Kidney epithelial cell (primary cell): ENCODE measurements around the gene STRIP1. TPM values are rescaled to one million over a fixed set of nuclear protein-coding genes. Genes with fewer than 3 reads are reported as not detected.

Source experiments
- DNase-seq: peaks from one replicate; pipeline ENCODE4 v3.0.0-alpha.2; 2010; ENCODE audit warnings: low read depth
- H3K27me3 ChIP-seq: 2 replicates; pipeline ENCODE4 v1.6.0; 2011; ENCODE audit warnings: low read length; ENCODE audit not compliant: control insufficient read depth, insufficient read depth
- H3K36me3 ChIP-seq: 2 replicates; pipeline ENCODE4 v1.5.1; 2011; ENCODE audit warnings: low read length; ENCODE audit not compliant: control insufficient read depth, insufficient read depth
- H3K4me3 ChIP-seq: 2 replicates; pipeline ENCODE4 v1.5.1; 2011; ENCODE audit warnings: low read depth, mild to moderate bottlenecking, control low read depth, low read length
- CTCF ChIP-seq: IDR thresholded peaks from 2 replicates; pipeline ENCODE4 v1.5.1; 2011; ENCODE audit warnings: mild to moderate bottlenecking, moderate library complexity, low read length, control low read depth, inconsistent platforms; ENCODE audit not compliant: insufficient read depth, poor library complexity, severe bottlenecking
- total RNA-seq: library from RNA; depleted of rRNA; stranded (reverse); fragments of >200 nt; gene quantifications from 2 replicates; pipeline ENCODE4 v1.2.3, GENCODE V29; 2015

The STRIP1 gene
- total RNA-seq, 1 donor from 2014 or later, result 41.0 TPM

DNA sequence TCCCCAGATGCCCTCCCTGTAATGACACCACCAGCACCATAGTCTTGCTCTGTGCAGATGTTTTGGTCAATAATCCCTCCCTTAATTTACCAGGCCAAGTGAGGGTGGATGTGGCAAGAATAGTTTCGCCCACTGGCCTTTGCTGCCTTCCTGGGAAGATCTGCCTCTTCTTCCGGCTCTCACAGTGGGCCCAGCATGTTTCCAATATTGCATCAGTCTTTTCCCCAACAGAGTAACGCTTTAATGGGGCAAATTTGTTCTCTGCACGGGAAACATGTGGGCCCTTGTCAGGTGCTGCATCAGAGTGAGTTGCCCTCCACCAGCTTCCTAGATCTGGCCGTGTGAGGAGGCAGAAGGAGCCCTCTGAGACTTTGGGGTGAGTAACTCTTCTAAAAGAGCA is 48.1 kb downstream of the STRIP1 start:
- Histone ChIP-seq H3K36me3 (no peaks in the 10 kb centered on the region), H3K4me3 (no peak overlapping the region), H3K27me3 (peaks cover 51% of the 10 kb centered on the region)
- no peak for TF ChIP-seq CTCF
- DNase-seq, result no peak

DNA sequence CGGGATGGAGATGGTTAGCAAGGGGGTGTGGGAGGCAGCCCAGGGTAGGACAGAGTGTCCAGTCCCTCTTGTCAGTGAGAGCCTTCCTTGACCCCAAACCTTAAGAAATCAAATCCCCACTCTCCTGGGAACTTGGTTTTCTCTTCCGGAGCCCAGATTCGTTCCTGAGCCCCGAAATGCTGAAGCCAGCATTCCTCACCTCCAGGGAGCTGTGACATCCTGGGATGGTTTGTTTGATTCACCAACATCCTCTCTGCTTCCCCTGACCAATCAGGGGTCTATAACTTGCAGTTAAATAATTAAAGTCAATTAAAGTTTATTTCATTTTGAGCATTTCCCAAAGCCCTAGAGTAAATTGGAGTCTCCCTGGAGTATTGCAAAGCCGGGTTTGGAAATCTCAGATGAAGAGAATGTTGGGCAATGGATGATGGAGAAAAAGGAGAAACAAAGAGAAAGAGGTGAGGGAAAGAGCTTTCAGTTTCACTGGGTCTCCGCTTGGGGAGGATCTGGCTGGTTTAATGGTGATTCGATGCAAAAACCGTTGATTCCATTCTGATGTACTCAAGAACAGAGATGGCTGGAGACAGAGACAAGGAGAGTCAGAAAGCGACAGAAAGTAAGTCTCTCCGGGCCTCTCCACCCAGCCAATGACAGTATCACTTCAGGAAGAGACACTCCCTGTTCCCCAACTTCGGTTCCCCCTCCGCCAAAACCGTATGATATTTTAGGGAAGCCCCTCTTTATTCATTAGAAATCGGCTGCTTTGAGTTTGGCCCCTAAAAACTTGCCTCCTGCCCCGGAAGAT is 48.8 kb downstream of the STRIP1 start:
- DNase-seq, result no peak
- Histone ChIP-seq H3K4me3 (no peak overlapping the region), H3K36me3 (no peaks in the 10 kb centered on the region), H3K27me3 (peaks cover 55% of the 10 kb centered on the region)
- TF ChIP-seq CTCF, result no peak

DNA sequence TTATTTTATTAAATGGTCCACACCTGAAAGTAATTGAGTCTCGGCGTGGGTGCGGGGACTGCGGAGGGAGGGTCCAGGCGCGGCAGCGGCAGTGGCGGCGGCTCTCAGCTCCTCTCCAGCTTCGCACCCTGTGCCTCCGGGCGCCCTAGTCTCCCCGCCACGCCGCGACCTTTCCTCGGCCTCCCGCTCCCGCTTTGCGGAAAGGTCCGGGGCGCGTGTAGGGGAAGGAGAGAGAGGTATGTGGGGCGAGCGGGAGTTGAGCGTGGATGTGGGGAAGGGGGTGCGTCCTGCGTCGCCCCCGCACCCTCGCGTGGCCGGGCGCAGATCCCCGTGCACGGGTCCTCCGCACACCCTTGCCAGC is 49.4 kb downstream of the STRIP1 start:
- no peaks in the 10 kb centered on the region for H3K36me3 ChIP-seq
- peaks cover 59% of the 10 kb centered on the region for H3K27me3 ChIP-seq
- H3K4me3 ChIP-seq, result no peak overlapping the region
- TF ChIP-seq CTCF, result no peak
- no peak for DNase-seq

DNA sequence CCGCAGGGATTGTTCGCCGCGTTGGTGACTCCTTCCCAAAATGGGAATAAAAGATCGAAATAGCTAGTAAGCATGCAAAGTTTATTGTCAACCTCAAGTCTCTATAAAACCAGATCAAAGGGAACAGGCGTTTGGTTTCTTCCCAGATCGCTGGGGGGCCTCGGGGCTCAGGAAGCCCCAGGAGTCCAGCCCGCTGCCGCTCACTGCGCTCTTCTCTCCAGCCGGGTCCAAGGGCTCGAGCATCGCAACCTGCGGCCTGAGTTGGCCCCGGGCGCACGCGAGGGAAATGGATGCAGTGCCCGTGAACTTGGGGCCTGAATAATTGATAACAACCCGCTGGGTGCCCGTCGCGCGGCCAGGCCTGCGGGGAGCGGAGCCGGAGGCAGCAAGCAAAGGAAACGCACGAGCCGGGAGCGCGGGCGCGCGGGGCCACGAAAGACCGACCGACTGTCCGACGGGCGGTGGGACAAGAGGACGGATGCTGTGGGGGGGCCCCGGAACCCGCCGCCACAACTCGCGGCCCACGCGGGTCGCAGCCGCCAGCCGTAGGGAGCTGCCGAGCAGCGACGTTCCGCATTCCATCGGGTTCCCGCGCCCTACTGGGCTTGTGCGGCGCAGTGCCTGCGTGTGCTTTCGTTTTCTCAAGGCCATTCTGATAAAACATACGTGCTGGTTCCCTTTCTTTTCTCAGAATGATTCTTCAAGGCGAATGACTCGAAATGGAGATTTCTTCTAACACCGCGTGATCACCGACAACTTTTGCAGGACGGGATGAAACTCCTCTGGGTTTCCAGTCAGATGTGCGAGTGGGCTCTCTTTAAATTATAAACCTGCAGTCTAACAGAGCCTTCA is 50.0 kb downstream of the STRIP1 start:
- H3K4me3 ChIP-seq, result peak overlapping the region; percentile 27
- DNase-seq, result no peak

GRCh38 chr1:110085671-110086070 is 51.2 kb downstream of the STRIP1 start:
- Histone ChIP-seq H3K4me3 (no peak overlapping the region), H3K36me3 (no peaks in the 10 kb centered on the region), H3K27me3 (peaks cover 71% of the 10 kb centered on the region)
- DNase-seq, result no peak
- no peak for TF ChIP-seq CTCF

More for the DNA sequence above, 50.0 kb downstream of the STRIP1 start:
- Histone ChIP-seq H3K36me3 (no peaks in the 10 kb centered on the region), H3K27me3 (peaks cover 62% of the 10 kb centered on the region)
- no peak for TF ChIP-seq CTCF

DNA sequence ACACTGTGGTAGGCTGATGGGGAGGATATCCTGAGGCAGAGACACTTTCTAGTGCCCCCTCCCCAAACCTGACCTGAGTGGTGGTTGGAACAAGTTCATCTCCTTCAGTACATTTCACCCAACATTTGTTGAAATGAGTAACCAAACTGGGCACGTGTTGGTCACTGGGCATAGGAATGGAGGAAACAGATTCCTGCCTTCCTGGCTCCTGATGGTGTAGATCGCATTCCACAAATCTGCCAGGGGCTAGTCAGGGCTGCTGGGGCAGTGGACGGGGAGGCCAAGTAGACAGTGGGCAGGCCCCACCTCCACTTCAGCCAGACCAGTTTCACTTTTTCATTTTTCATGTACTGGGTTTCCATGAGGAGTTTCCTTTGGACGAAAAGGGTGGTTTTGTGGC is 52.5 kb downstream of the STRIP1 start:
- TF ChIP-seq CTCF, result no peak

More for the DNA sequence above, 52.5 kb downstream of the STRIP1 start:
- DNase-seq, result no peak
- no peak overlapping the region for H3K4me3 ChIP-seq
- no peaks in the 10 kb centered on the region for H3K36me3 ChIP-seq
- peaks cover 69% of the 10 kb centered on the region for H3K27me3 ChIP-seq
